Erythroblast (primary cell): Measurements from ENCODE around the gene DOCK2.

Experiments
- GATA1 ChIP-seq: IDR thresholded peaks from 2 replicates; pipeline ENCODE4 v1.6.1; 2011; ENCODE audit warnings: low read depth, mild to moderate bottlenecking, control low read depth, low read length, moderate library complexity
- POLR2A ChIP-seq: IDR thresholded peaks from 2 replicates; pipeline ENCODE4 v1.6.1; 2011; ENCODE audit warnings: mild to moderate bottlenecking, low read length

GRCh38 chr5:170112876-170113521, 475.9 kb downstream of the DOCK2 start:
- TF ChIP-seq POLR2A: no peak
- no peak for TF ChIP-seq GATA1
